HG03135 (cell line): ENCODE data around the gene TMUB1.

Experiments
- ATAC-seq: cut with Tn5 transposase; IDR thresholded peaks from one replicate; pipeline ENCODE4 v1.9.1; 2021; ENCODE audit warnings: mild to moderate bottlenecking, moderate library complexity; ENCODE audit not compliant: unreplicated experiment

Gene TMUB1

GRCh38 chr7:151104411-151105235 lies 21.3 kb upstream of the TMUB1 start:
- ATAC-seq = no peak

DNA sequence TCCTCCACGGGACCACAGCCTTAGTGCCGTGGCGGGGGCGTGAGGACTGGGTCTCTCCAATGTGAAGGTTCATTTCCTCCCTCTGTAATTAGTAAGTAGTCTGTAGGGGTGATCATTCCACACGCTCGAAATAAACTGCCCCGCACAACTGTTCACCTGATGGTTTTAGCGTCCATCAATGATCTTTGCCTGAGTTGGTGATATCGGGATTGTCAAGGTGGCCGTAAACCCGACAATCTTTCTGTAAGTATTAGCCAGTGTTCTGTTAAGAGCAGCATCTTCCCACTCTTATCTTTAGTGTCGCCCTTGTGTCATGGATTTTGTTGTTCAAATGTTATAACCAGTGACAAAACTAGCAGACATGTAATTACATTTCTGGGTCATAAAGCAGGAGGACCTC lies 20.7 kb upstream of the TMUB1 start:
- no peak for ATAC-seq

DNA sequence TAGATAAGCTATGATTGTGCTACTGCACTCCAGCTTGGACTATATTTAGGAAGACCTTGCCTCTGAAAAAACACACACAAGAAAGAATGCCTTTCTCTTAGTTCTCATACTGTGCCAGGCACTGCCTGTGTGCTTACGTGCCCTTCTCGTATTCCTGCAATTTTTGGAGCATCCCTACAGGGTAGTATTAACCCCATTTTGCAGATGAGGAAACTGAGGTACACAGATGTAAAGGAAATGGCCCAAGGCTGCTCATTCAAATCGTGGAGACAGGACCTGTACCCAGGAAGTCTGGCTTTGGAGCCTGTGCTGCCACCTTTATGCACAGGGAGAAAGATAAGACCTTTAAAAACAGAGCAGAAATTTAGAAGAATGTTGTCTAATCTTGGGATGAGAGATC lies 19.7 kb upstream of the TMUB1 start:
- ATAC-seq = no peak

DNA sequence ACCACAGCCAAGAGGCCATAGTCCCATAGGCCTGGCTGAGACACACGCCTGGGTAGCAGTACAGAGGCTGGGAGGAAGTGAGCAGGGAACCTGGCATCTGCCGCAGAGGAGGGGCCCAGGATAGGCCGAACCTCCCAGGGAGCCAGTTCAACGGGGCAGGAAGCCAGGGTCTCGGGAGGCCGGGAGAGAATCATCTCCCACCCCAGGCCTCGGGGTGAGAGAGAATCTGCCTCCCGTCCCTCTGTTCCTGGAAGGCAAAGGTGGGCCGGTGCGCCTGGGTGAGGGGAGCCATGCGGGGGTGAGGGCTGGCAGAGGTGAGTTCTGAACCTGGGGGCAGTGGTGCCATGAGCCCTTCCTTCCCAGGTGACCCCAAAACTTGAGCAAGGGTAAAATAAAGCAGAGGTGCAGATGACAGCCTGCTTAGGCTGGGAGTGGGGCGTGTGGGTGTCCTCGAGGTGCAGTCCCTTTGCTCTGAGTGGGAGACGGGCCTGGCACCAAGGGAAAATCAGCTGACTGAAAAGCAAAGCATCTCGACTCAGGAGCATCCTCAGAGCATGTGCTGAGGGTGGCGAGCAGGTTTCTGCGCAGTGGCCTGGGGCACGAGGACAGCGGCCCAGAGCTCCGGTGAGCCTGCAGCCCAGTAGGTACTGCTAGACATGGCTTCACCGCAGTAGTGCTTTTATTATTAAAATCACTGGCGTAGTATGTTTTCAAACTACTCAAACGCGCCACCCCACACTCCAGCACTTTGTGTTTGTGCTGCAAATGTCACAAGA lies 18.5 kb upstream of the TMUB1 start:
- ATAC-seq = no peak

GRCh38 chr7:151100921-151101320 lies 17.6 kb upstream of the TMUB1 start:
- no peak for ATAC-seq

GRCh38 chr7:151099486-151100211 lies 16.4 kb upstream of the TMUB1 start:
- no peak for ATAC-seq

DNA sequence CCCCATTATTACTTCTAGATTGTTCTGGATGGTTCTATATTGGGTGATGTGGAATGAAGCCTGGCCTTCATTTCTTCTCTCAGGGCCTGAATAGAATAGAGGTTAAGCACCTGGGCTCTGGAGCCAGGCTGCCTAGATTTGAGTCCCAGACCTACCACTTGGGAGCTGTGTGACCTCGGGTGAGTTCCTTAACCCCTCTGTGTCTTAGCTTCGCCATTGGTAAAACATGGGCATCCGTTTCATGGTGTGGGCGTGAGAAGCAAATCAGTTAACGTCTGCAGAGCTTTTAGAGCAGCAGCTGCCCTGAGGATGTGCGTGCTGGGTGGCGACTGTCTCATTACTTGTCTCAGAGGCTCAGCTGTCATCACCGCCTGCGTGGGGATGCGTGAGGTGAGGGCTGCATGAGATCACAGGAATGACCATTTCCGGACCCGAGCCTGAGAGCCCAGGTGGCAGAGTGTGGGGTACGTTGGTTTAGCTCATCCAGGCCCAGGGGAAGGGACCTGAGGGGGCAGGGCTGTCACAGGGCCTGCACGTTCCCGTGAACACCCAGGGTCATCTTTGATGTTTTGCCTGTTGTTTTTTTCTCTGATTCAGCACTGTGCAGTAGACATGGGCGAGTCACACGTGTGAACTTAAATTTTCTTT lies 12.7 kb upstream of the TMUB1 start:
- ATAC-seq = no peak

- ATAC-seq = no peak
Measured at GRCh38 chr7:151095123-151095797, 12.0 kb upstream of the TMUB1 start.

DNA sequence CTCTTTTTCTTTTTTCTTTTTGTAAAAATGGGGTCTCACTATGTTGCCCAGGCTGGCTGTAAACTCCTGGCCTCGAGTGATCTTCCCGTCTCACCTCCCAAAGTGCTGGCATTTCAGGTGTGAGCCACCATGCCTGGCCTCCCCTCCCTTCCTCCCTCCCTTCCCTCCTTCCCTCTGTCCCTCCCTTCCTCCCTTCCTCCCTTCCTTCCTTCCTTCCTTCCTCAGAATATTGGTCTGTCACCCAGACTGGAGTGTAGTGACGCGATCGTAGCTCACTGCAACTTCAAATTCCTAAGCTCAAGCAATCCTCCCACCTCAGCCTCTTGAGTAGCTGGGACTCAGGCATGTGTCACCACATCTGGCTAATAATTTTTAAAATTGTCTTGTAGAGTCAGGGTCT lies 11.4 kb upstream of the TMUB1 start:
- no peak for ATAC-seq

- no peak for ATAC-seq
Measured at GRCh38 chr7:151093748-151094147, 10.5 kb upstream of the TMUB1 start.

- no peak for ATAC-seq
Measured at GRCh38 chr7:151091988-151092387, 8.7 kb upstream of the TMUB1 start.

- ATAC-seq = no peak
Measured at GRCh38 chr7:151091431-151091830, 8.1 kb upstream of the TMUB1 start.

- ATAC-seq = no peak
Measured at GRCh38 chr7:151091003-151091402, 7.7 kb upstream of the TMUB1 start.

DNA sequence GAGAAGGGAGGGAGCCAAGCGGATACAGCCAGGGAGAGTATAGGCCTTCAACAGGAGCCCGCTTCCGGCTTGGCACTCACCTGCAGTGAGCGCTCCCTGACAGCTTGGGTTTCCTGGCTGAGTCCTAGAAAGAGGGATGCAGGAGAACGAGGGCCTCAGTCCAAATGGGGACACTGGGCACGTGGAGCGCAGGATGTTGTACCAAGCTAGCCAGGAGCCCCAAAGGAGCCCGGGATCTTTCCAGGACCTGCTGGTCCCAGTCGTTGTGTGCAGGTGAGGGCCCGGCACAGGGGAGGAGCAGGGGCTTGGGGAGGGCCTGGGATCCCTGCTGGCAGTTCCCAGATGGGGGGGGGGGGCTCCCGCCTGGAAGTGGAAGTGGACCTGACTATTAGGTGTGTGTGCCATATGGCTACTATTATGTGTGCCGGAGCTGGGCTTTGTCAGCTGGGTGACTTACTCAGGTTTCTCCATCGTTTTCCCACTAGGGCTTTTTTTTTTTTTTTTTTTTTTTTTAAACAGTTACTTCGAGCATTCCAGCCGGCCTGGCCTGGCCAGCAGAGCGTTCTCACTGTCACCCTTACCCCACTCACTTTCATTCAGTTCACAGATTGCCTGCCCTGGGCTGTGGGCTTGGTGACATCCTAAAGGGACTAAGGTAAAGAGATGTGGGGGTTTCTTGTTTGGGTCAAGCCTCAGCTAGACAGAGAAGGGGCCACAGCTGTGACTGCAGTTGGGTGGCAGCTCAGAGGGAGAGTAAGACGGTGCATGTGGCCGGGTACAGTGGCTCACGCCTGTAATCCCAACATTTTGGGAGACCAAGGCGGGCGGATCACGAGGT lies 6.8 kb upstream of the TMUB1 start:
- no peak for ATAC-seq

GRCh38 chr7:151088856-151089699 lies 5.8 kb upstream of the TMUB1 start:
- no peak for ATAC-seq

DNA sequence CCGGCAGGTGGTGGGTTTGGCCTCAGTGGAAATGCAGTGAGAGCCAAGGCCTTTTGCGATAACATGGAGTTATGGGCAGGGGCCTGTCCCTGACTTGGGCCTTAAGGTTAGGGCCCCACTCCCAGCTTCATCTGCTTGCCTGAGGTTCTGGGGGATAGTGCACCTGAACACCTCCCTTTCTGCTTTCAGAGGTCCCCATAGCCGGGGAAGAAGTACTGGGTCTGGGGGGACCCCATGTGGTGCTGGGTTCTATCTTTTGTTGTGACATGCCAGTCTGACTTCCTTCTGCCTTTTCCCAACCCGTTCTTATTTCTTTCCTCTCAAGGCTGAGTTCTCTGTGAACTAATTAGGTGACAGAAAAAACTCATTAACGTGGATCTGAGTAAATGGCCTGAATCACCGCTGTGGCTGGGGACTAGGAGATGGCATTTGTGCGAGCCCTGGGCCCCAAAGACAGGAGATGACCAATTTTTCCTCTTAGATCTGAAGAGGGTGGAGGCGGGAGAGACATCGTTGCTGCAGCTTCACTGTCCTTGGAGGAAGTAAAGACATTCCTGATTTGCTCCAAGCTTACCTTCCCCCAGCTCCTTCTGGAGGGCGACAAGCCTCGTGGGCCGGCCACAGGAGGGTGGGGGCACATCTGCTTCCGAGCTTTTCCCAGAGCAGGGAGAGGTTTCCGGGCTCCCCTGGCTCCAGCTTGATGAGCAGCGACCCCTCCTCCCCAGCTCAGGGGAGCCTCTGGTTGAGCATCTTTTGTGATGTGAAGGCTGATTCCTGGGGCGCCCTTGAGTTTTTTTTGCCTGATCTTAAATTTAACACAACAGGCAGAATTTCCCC lies 4.9 kb upstream of the TMUB1 start:
- no peak for ATAC-seq

GRCh38 chr7:151087245-151088018 lies 4.1 kb upstream of the TMUB1 start:
- ATAC-seq = no peak
